ENCODE data around the gene KDM4B. TPM values are rescaled to one million over a fixed set of nuclear protein-coding genes. Genes with fewer than 3 reads are reported as not detected.

KDM4B gene
- total RNA-seq, 1 donor from 2014 or later: 21.2 TPM

DNA sequence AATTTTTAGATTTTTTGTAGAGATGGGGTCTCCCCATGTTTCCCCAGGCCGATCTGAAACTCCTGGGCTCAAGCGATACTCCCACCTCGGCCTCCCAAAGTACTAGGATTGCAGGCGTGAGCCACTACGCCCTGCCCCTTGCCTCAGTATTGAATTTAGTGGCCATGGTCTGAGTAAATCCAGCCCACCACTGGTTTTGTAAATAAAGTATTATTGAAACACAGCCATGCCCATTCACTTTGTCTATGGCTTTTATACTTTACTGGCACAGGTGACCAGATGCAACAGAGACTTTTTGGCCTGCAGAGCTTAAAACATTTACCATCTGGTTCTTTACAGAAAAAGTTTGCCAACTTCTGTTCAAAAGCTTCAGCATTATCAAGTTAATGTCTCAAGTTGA lies 227.9 kb downstream of the KDM4B start:
- Histone ChIP-seq H3K27me3 (ENCODE audit: control insufficient read depth, insufficient read depth, low read length) (no peaks in the 10 kb centered on the region), H3K36me3 (ENCODE audit: control insufficient read depth, insufficient read depth, low read length) (no peaks in the 10 kb centered on the region), H3K4me3 (ENCODE audit: low read depth, low read length) (no peak overlapping the region)
- TF ChIP-seq, protein P1, sequence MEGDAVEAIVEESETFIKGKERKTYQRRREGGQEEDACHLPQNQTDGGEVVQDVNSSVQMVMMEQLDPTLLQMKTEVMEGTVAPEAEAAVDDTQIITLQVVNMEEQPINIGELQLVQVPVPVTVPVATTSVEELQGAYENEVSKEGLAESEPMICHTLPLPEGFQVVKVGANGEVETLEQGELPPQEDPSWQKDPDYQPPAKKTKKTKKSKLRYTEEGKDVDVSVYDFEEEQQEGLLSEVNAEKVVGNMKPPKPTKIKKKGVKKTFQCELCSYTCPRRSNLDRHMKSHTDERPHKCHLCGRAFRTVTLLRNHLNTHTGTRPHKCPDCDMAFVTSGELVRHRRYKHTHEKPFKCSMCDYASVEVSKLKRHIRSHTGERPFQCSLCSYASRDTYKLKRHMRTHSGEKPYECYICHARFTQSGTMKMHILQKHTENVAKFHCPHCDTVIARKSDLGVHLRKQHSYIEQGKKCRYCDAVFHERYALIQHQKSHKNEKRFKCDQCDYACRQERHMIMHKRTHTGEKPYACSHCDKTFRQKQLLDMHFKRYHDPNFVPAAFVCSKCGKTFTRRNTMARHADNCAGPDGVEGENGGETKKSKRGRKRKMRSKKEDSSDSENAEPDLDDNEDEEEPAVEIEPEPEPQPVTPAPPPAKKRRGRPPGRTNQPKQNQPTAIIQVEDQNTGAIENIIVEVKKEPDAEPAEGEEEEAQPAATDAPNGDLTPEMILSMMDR (IDR thresholded peaks at IDR 0.05; ENCODE audit: insufficient read depth, low read length, poor library complexity, severe bottlenecking): no peak
- no peak for DNase-seq (ENCODE audit: low read depth)

DNA sequence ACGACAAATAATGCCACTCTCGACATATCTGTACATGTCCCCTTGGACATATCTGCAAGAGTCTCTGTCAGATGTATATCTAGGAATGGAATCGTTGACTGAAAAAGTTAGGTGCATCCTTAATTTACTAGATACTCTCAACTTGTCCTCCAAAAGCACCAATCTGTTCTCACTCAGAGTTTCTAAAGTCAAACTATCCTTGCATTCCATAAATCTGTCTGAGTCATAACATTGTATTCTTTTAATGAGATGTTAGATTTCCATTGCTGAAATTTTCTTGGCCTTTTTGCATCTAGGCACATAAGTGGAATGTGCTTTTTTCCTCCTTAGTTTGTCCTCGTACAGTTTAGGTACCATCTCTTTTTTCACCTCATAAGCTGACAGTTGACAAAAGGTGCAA lies 231.9 kb downstream of the KDM4B start:
- H3K36me3 ChIP-seq (ENCODE audit: control insufficient read depth, insufficient read depth, low read length): no peaks in the 10 kb centered on the region
- H3K4me3 ChIP-seq (ENCODE audit: low read depth, low read length): no peak overlapping the region
- TF ChIP-seq, protein P1 (IDR thresholded peaks at IDR 0.05; ENCODE audit: insufficient read depth, low read length, poor library complexity, severe bottlenecking): no peak
- DNase-seq (ENCODE audit: low read depth): no peak
- no peaks in the 10 kb centered on the region for H3K27me3 ChIP-seq (ENCODE audit: control insufficient read depth, insufficient read depth, low read length)

DNA sequence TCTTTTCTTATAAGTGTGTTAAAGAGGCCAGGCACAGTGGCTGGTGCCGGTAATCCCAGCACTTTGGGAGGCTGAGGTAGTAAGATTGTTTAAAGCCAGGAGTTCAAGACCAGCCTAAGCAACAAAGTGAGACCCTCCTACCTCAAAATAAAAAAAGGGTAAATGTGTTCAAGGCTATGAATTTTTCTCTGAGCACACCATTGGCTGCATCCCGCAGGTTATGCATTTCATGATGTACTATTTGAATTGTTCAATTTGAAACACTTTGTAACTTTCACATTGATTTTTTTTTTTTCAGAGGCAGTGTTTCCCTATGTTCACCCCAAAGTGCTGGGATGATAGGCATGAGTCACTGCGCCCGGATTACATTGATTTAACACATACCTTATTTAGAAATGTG lies 233.6 kb downstream of the KDM4B start:
- no peaks in the 10 kb centered on the region for H3K36me3 ChIP-seq (ENCODE audit: control insufficient read depth, insufficient read depth, low read length)
- H3K4me3 ChIP-seq (ENCODE audit: low read depth, low read length): no peak overlapping the region
- TF ChIP-seq, protein P1 (IDR thresholded peaks at IDR 0.05; ENCODE audit: insufficient read depth, low read length, poor library complexity, severe bottlenecking): no peak
- no peak for DNase-seq (ENCODE audit: low read depth)
- H3K27me3 ChIP-seq (ENCODE audit: control insufficient read depth, insufficient read depth, low read length): no peaks in the 10 kb centered on the region

Other genes starting within 250 kb of the KDM4B start
- 67.8 and 128 TPM in 2 replicates for gene DPP9, start 245.3 kb upstream of the KDM4B start, total RNA-seq
- gene FEM1A, start 177.4 kb upstream of the KDM4B start, total RNA-seq: 21.0 and 21.4 TPM in 2 replicates
- 16.0 and 19.2 TPM in 2 replicates for gene TICAM1, start 137.4 kb upstream of the KDM4B start, total RNA-seq
- 59.5 and 111 TPM in 2 replicates for gene PLIN3, start 101.4 kb upstream of the KDM4B start, total RNA-seq
- not detected in 2 replicates for gene ARRDC5, start 66.2 kb upstream of the KDM4B start, total RNA-seq
- gene UHRF1, start 59.6 kb upstream of the KDM4B start, total RNA-seq: 20.7 and 21.2 TPM in 2 replicates

Data from kidney epithelial cell (primary cell).